ENCODE results near the gene RADIL.

GRCh38 chr7:4808565-4808964 is 75.0 kb downstream of the RADIL start:
- TF ChIP-seq BHLHE40 (IDR thresholded peaks at IDR 0.05; ENCODE audit: borderline replicate concordance) (no peak), HDGF (IDR thresholded peaks at IDR 0.05; ENCODE audit: borderline replicate concordance) (no peak), LEF1 (IDR thresholded peaks at IDR 0.05; ENCODE audit: borderline replicate concordance) (no peak), TARDBP (IDR thresholded peaks at IDR 0.05) (no peak), CTBP1 (IDR thresholded peaks at IDR 0.05; ENCODE audit: borderline replicate concordance) (no peak), NFRKB (IDR thresholded peaks at IDR 0.05) (no peak)

All from HEK293T (cell line).